GM21423 (cell line): ENCODE measurements around the gene RAB40C.

ENCODE experiments used
- ATAC-seq: cut with Tn5 transposase; IDR thresholded peaks from one replicate; pipeline ENCODE4 v1.9.1; 2021; ENCODE audit warnings: mild to moderate bottlenecking, moderate library complexity; ENCODE audit not compliant: unreplicated experiment

RAB40C gene

DNA sequence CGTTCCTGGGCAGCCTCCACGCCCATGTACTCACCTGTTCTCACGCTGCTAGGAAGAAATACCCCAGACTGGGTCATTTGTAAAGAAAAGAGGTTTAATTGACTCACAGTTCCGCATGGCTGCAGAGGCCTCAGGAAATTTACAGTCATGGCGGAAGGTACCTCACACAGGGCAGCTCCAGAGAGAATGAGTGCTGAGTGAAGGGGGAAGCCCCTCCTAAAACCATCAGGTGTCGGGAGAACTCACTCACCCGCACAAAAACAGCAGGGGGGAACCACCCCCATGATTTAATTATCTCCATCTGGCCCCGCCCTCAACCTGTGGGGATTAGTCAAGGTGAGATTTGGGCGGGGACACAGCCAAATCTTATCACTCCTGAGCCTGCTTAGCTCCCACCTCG lies 18.2 kb downstream of the RAB40C start:
- no peak for ATAC-seq

GRCh38 chr16:609316-609715 lies 19.4 kb downstream of the RAB40C start:
- ATAC-seq: no peak

- no peak for ATAC-seq
Observed at GRCh38 chr16:609984-610383, 20.1 kb downstream of the RAB40C start.

DNA sequence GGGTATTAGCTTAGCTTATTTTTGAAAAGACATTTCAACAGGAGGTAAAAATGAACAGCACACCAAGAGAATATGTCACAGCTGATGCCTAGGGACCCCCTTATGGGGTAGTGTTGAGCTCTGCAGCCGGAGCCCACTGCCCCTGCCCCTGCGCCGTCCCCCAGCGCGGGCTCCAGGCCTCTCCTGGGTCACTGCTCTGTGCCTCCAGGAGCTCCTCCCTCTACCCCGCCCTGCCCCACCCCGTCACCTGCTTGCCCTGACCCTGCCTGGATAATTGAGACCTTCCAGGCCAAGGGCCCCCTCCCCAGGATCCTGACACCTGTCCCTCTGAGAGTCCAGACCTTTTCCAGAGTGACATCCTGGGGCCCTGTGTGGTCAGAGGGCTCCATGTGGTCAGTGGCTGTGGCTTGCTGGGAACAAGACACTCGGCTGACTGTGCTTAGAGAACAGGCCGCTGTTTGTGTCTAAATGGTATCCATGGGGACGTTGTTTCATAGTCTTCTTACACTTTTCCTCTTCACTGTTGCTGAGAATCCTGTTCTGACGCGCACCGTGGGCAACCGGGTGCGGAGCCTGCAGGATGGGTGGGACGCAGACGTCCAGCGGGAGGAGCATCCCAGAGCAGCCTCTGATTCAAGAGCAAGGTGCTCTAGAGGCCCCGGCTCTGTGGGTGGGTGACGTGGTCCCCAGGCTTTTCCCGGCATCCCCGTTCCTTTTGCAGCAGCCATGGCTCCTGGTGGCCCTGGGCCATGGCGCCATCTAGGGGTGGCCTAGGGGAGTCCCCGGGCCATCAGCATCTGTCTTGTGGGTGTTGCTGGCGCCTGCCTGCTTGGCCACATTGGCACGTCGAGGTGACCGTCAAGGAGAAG lies 20.9 kb downstream of the RAB40C start:
- no peak for ATAC-seq

GRCh38 chr16:615122-615521 lies 25.3 kb downstream of the RAB40C start:
- ATAC-seq: no peak

DNA sequence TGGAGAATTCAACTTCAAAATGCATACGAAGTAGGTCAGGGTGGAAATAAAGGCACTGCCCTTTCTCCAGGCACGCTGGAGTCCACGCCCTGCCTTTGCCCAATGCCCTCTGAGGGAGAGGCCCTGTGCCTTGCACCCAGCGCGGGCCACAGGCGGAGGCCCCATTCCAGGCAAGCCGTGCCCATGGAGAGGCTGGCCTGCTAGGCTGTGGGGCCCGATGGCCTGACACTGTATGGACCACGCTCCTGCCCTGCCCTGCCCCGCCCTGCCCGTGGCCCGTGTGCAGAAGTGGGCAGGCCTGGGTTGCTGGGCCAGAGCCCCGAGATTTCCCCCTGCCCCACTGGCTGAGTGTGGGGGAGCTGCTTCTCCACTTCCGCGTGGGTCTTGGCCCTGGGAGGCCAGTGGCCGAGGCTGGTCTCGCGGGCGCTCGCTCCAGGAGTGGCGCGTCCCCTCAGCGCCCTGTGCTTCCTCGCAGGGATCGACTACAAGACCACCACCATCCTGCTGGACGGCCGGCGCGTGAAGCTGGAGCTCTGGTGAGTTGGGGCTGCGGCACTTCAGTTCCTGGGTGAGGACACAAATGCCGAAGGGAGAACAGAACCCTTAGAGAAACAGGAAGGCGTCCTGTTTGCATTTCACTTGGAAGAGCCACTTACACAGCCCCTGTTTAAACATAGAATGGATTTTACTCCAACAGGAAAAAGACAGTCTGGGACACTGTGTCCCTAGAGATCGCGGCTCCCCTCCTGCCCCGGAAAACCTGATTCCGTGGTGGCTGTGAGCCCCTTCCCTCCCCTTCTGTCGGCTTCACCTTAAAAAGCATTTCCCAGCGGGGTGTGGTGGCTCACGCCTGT lies 27.1 kb downstream of the RAB40C start:
- no peak for ATAC-seq

GRCh38 chr16:617855-618254 lies 28.0 kb downstream of the RAB40C start:
- no peak for ATAC-seq

DNA sequence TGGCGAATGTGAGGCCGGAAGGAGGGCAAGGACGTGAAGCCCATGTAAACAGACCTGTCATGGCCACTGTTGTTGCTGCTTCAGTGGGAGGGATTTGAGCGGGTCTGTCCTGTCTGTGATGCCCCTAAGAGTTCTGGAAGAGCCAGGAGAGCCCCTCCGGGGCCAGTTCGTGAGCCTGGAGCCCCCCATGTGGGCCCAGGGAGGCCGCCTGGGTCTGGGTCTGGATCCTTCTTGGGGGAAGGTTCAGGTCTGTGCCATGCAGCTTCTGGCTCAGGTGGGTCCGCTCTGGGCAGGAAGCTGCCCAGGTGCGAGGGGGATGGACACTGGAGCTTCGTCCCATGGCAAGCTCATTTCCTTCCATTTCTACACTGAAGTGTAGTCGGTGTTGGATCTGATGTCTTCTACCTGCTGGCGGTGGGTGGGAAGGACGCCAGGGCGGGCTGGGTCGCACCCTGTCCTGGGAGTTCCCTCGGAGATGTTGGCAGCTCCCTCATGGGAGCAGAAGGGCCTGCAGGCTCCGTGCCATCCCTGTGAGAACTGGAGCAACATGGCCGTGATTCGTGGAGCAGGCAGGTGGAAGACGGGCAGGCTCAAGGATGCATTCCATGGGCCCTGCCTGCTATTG lies 29.7 kb downstream of the RAB40C start:
- no peak for ATAC-seq

DNA sequence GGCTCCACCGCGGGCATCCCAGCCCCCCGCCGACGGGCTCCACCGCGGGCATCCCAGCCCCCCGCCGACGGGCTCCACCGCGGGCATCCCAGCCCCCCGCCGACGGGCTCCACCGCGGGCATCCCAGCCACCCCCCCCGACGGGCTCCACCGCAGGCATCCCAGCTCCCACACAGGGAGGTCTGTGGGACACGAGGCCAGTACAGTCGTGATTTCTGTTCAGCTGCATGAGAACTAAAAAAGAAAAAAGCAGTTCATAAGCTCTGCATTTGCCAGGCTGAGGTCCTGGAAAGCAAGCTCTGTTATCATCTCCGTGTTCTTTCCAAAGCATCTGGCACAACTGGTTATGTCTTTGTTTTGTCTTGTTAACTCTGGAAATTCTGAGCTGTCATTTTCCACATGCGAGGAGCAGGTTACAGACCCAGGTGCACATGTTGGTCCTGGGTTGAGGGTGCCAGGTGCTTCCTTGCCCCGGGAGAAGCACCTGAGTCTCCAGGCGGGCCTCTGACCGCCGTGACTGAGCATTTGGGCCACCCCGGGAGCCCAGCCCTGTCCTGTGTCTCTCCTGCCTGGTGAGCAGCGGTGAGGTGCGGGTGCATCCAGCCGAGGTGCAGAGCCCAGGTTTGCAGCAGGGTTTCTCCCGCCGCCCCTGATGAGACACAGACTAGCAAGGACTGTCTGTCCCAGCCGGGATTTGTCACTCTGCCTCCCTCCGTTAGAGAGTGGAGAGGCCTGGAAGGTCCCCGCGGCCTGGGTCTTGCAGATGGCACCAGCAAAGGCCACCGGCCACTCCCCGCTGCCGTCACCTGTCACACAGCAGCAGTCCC lies 31.0 kb downstream of the RAB40C start:
- ATAC-seq: no peak

DNA sequence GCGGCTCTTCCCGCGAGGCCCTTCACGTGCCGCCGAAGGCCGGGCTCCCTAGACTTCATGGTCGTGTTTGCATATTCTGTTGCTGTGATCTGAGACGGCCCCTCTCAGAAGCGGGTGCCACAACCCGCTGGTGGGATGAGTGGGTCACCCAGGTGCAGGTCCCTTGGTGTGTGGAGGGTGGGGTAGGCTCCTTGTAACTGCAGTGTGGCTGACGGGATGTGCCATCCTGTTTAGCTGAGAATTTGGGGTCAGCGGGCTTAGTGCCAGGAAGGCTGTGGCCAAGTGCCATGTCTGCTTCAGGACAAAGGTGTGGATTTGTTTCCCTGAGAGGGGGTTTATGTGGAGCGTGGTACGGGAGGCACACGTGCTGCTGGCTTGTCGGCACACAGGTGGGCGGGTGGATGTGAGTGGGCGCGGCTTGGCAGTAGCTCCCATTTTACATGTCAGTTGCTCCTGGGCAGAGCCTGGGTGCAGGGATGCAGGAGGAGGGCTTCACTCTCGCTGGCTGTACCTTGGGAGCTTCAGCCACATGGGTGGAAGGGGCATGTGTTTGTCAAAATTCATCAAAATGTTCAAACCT lies 31.8 kb downstream of the RAB40C start:
- ATAC-seq: no peak

DNA sequence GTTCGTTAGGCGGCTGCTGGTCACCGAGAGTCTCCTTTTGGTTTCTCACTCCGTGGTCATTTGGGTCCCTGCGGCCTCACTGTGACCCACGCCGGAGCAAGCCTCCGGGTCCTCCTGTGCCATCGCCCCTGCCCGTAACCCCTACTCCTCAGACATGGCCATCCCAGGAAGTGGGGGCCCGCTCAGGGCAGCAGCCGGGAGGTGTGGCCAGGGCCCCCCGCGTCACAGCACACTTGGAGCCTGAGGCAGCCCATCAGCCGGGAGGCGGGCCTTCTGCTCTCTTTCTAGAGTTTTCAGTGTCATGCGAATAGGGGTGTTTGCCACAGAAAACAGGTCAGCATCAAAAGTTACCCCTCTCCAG lies 33.0 kb downstream of the RAB40C start:
- ATAC-seq: no peak

DNA sequence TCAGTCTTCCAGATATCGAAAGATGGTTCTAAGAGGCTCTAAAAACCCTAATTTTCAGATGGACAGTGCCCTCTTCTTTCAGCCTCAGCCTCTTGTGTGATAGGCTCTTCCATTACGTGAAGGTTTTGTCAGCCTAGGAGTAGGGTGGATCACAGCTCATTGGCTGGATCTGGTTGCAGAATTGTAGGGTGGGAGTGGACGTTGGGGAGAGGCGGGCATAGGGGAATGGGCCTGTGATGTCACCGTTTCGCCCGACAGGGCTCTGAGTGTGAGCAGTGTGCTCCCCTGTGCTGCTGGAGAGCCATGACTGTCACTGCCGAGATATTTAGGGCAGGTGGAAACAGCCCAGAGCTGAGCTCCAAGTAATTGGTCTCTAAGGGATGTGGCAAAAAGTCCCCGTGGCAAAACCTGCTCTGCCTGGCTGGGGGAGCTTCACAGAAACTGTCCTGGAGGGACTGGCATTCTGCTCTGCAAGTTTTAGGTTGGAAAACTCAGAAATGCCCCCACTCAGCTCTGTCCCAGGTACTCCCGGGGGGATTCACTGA lies 34.7 kb downstream of the RAB40C start:
- no peak for ATAC-seq

- no peak for ATAC-seq
Observed at GRCh38 chr16:625117-625976, 35.5 kb downstream of the RAB40C start.

DNA sequence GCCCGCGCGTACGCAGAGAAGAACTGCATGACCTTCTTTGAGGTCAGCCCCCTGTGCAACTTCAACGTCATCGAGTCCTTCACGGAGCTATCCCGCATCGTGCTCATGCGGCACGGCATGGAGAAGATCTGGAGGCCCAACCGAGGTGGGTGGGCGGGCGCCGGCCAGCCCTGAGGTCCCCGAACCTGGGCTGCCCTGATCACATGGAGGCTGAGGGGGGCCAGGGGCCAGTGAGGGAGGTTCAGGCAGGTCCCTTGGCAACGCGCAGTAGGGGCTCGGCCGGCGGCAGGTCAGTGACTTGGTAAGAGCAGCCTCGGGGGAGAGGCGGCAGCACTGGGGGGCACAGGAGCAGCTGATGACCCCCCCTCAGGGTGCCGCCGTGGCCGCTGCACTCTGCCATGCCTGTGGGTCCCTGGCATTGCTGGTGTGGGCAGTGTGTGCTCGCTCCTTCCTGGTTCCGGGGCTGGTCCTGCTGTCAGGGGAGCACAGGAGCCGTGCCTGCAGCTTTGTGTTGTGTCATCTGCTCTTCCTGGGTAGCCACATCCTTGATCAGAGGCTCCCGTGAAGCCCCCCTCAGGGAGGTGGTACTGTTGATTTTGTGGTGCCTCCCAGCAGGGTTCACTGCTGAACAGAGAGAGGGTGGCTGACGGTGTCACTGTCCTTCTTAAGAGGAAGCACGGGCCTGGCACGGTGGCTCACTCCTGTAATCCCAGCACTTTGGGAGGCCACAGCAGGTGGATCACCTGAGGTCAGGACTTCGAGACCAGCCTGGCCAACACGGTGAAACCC lies 36.3 kb downstream of the RAB40C start:
- ATAC-seq: no peak

- ATAC-seq: no peak
Observed at GRCh38 chr16:626787-627453, 37.1 kb downstream of the RAB40C start.

- ATAC-seq: no peak
Observed at GRCh38 chr16:627454-628239, 37.8 kb downstream of the RAB40C start.
